PC-3 (cell line): ENCODE results near the gene CAMK4.
A peak's percentile ranks its signal among the peaks of the same experiment; 100 is the strongest.

Experiments used
- EZH2 ChIP-seq: fragments of 300-600 bp; sonication (generic); IDR thresholded peaks from one replicate; pipeline ENCODE4 v1.6.1; 2017; ENCODE audit warnings: antibody characterized with exemption, mild to moderate bottlenecking, low read length; ENCODE audit not compliant: unreplicated experiment
- EZH2phosphoT487 ChIP-seq: fragments of 300-600 bp; sonication (generic); IDR thresholded peaks from 2 replicates; pipeline ENCODE4 v1.6.1; 2018; ENCODE audit warnings: mild to moderate bottlenecking, antibody characterized with exemption, low read length, borderline replicate concordance
- TF ChIP-seq, protein P1 (sequence below): fragments of 300-600 bp; sonication (generic); conservative IDR thresholded peaks from 2 replicates; pipeline ENCODE4 v1.5.1; 2017; ENCODE audit warnings: antibody characterized with exemption, low read depth, mild to moderate bottlenecking, low read length

DNA sequence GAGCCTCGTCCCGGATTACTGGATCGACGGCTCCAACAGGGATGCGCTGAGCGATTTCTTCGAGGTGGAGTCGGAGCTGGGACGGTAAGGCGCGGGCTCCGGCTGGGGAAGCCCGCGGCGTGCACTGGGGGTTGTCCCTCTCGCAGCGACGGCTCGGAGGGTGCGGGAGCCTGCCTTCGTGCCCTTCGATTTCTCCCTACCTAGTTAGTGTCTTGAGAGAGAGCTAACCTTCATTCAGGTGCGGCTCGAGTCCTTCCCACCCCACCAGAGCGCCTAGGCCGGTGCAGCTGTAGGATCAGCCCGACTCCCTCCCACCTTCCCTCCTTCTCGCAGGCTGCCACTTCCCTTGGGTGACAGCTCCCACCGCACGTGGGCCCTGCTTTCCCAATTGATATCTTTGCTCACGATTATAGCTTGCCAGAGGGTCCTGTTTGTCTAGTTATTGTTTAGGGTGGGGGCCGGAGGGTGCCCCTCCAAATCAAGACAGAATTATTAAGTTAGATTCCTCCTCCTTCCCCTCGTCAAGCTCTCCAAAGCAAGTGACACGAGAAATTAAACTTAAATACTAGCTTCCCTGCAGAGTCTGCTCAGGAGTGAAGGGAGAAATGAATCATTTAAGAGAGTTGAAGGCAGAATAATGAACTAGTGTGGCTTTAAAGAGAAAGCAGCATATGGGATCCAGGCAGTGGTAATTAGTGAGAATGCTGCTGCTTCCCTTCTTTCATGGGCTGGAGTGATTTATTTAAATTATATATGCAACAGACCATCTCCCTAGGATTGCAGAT lies 569 bp downstream of the CAMK4 start:
- TF ChIP-seq, protein P1, sequence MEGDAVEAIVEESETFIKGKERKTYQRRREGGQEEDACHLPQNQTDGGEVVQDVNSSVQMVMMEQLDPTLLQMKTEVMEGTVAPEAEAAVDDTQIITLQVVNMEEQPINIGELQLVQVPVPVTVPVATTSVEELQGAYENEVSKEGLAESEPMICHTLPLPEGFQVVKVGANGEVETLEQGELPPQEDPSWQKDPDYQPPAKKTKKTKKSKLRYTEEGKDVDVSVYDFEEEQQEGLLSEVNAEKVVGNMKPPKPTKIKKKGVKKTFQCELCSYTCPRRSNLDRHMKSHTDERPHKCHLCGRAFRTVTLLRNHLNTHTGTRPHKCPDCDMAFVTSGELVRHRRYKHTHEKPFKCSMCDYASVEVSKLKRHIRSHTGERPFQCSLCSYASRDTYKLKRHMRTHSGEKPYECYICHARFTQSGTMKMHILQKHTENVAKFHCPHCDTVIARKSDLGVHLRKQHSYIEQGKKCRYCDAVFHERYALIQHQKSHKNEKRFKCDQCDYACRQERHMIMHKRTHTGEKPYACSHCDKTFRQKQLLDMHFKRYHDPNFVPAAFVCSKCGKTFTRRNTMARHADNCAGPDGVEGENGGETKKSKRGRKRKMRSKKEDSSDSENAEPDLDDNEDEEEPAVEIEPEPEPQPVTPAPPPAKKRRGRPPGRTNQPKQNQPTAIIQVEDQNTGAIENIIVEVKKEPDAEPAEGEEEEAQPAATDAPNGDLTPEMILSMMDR = no peak
- peak; percentile 93 for TF ChIP-seq EZH2
- no peak; the same call in 1 of the 2 replicates for TF ChIP-seq EZH2phosphoT487
